ENCODE data around the gene PRSS38.

PRSS38 gene

GRCh38 chr1:227793948-227794816 is 21.3 kb upstream of the PRSS38 start:
- no peak for DNase-seq

- DNase-seq: no peak
Measured at GRCh38 chr1:227794817-227795192, 20.7 kb upstream of the PRSS38 start.

- DNase-seq: no peak
Measured at GRCh38 chr1:227795732-227796131, 19.7 kb upstream of the PRSS38 start.

- DNase-seq: no peak
Measured at GRCh38 chr1:227796359-227796915, 19.0 kb upstream of the PRSS38 start.

DNA sequence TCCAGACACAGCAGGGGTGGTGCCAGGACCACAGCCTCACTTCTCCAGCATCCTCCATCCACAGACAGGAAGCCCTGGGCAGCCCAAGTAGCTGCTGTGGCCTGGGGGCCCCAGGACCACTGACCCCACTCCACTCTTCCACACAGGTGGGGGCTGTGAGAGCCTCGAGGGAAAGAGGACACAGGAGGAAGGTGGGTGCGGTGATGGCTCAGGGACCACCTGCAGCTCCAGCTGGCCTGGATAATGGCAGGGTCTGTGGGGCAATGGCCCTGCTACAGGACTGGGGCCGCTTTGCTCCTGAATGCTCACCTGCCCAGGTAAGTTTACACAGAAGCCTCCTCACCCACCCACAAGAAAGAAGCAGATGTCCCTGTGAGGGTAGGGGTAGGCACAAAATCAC is 18.3 kb upstream of the PRSS38 start:
- no peak for DNase-seq

GRCh38 chr1:227797625-227798024 is 17.9 kb upstream of the PRSS38 start:
- no peak for DNase-seq

GRCh38 chr1:227798078-227798802 is 17.2 kb upstream of the PRSS38 start:
- no peak for DNase-seq

DNA sequence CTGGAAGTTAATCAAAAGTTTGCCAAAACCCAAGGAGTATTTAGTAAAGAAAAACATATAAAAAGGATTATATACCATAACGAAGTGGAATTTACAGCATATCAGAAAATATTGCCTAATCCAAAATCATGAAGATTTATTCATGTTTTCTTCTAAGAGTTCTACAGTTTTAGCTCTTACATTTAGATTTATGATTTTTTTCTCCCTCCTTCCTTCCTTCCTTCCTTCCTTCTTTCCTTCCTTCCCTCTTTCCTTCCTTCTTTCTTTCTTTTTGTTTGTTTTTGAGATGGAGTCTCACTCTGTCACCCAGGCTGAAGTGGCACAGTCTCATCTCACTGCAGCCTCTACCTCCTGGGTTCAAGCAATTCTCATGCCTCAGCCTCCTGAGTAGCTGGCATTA is 15.7 kb upstream of the PRSS38 start:
- DNase-seq: no peak

GRCh38 chr1:227803933-227804332 is 11.5 kb upstream of the PRSS38 start:
- DNase-seq: no peak

GRCh38 chr1:227805606-227806197 is 9.8 kb upstream of the PRSS38 start:
- no peak for DNase-seq

DNA sequence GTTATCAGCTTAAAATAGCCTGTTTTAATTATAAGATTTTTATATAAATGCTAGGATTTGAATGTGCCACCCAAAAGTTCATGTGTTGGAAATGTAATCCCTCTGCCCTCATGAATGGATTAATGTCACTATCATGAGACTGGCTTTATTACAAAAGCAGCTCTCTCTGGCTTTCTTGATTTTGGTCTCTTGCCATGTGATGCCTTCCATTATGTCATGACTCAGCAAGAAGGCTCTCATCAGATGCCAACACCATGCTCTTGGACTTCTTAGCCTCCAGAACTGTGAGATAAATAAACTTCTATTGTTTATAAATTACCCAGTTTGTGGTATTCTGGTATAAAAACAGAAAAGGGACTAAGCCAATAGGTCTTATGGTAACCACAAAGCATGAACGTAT is 6.9 kb upstream of the PRSS38 start:
- no peak for DNase-seq

GRCh38 chr1:227809026-227809425 is 6.4 kb upstream of the PRSS38 start:
- DNase-seq: no peak

DNA sequence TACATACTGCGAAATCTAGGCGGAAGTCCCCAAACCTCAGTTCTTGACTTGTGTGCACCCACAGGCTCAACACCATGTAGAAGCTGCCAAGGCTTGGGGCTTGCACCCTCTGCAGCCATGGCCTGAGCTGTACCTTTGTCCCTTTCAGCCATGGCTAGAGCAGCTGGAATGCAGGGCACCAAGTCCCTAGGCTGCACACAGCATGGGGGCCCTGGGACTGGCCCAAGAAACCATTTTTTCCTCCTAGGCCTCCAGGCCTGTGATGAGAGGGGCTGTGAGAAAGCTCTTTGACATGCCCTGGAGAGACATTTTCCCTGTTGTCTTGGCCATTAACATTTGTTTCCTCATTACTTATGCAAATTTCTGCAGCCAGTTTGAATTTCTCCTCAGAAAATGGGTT is 1.5 kb upstream of the PRSS38 start:
- no peak for DNase-seq

DNA sequence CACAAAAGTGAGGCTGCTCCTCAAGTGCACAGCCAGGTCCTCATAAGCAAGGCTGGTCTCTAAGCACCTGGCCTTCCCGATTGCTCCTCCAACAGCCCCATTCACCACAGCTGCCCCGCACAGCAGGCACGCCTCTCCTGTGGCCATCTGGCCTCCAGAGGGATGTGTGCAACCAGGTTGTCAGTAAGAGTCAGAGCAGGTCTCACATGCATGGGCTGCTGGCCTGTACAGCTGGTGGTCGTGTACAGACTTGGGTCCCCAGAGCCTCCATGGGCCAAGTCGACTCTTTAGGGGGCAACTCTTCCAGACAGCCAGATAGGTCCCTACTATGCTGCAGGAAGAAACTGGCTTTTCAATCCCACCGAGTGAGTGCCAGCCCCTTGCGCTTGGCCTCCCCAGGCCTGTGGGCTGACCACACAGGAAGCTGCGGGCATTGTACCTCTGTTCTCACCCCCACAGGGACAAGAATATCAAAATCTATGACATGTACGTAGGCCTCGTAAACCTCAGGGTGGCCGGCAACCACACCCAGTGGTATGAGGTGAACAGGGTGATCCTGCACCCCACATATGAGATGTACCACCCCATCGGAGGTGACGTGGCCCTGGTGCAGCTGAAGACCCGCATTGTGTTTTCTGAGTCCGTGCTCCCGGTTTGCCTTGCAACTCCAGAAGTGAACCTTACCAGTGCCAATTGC is 1.4 kb downstream of the PRSS38 start:
- DNase-seq: no peak

- DNase-seq: no peak
Measured at GRCh38 chr1:227823537-227823936, 8.1 kb downstream of the PRSS38 start.

DNA sequence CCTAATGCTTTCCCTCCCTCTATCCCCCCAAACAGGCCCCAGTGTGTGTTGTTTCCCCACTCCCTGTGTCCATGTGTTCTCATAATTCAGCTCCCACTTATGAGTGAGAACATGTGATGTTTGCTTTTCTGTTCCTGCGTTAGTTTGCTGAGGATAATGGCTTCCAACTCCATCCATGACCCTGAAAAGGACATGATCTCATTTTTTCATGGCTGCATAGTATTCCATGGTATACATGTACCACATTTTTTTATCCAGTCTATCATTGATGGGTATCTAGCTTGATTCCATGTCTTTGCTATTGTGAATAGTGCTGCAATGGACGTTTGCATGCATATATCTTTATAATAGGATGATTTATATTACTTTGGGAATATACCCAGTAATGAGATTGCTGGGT is 8.7 kb downstream of the PRSS38 start:
- DNase-seq: no peak

GRCh38 chr1:227828786-227829185 is 13.3 kb downstream of the PRSS38 start:
- DNase-seq: no peak

DNA sequence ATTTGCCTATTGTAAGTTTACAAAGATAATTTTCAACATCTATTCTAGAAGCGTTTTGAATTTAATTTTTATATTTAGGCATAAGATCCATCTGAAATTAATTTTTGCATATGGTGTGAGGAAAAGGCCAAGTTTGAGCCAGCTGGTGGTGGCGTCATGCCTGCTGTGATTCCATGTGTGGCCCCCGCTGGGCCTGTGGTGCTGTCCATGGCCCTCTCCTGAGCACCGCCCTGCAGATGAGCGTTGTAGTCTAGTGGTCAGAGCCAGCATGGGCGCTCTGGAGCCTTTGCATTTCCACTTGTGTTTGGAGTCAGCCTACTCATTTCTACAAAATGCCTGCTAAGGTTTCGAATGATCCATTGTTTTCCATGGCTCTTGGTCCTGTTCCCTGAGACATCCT is 22.7 kb downstream of the PRSS38 start:
- no peak for DNase-seq

DNA sequence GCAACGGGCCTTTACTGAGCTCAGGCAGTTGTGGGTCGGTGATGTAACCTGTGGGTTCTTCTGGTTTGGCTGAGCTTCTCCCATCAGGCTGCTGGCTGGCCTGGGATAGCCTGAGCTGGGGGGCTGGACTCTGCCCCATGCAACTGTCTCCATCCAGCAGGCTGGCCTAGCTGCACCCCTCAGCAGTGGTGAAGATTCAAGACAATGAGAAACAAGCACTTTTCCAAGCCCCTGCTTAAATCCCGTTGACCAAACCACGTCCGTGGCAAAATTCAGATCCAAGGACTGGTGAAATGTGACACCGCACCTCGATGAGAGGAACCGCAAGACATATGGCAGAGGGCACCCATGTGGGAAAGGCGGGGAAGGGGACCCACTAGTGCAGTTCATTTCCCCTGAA is 25.6 kb downstream of the PRSS38 start:
- no peak for DNase-seq

- no peak for DNase-seq
Measured at GRCh38 chr1:227844320-227845146, 29.1 kb downstream of the PRSS38 start.

GRCh38 chr1:227845147-227845458 is 29.6 kb downstream of the PRSS38 start:
- no peak for DNase-seq

DNA sequence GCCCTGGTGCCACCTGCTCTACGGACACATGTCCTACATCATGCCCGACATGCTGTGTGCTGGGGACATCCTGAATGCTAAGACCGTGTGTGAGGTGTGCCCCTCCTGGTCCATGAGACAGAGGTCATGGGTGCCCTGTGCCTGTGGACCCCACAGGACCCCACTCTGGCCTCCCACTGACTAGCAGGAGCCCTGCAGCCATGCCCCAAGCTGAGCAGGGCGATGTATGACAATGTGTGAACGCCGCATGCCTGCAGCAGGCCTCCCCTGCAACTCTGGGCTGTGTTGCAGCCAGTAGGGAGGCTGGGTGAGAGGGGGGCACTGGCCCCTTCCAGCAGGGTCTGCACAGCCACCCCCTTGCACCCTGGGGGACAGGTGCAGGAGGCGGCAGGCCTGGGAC is 30.0 kb downstream of the PRSS38 start:
- DNase-seq: no peak
